Epithelial cell of esophagus (primary cell): Measurements from ENCODE around the gene GSE1.

Source experiments
- DNase-seq: peaks from one replicate; pipeline ENCODE4 v3.0.0; 2010; ENCODE audit warnings: low read depth
- H3K4me3 ChIP-seq: 2 replicates; pipeline ENCODE4 v1.5.1; 2011; ENCODE audit warnings: mild to moderate bottlenecking, low read length, control low read depth
- TF ChIP-seq, protein P1 (sequence below): IDR thresholded peaks from 2 replicates; pipeline ENCODE4 v1.5.1; 2011; ENCODE audit warnings: low read depth, mild to moderate bottlenecking, low read length, control low read depth, inconsistent platforms; ENCODE audit not compliant: insufficient read depth; ENCODE audit errors: missing control alignments

The GSE1 gene

GRCh38 chr16:85667841-85668413 lies 54.8 kb downstream of the GSE1 start:
- no peak for DNase-seq
- H3K4me3 ChIP-seq = no peak overlapping the region
- TF ChIP-seq, protein P1, sequence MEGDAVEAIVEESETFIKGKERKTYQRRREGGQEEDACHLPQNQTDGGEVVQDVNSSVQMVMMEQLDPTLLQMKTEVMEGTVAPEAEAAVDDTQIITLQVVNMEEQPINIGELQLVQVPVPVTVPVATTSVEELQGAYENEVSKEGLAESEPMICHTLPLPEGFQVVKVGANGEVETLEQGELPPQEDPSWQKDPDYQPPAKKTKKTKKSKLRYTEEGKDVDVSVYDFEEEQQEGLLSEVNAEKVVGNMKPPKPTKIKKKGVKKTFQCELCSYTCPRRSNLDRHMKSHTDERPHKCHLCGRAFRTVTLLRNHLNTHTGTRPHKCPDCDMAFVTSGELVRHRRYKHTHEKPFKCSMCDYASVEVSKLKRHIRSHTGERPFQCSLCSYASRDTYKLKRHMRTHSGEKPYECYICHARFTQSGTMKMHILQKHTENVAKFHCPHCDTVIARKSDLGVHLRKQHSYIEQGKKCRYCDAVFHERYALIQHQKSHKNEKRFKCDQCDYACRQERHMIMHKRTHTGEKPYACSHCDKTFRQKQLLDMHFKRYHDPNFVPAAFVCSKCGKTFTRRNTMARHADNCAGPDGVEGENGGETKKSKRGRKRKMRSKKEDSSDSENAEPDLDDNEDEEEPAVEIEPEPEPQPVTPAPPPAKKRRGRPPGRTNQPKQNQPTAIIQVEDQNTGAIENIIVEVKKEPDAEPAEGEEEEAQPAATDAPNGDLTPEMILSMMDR = no peak

GRCh38 chr16:85668676-85669424 lies 55.7 kb downstream of the GSE1 start:
- TF ChIP-seq, protein P1 = no peak
- DNase-seq = no peak

GRCh38 chr16:85670840-85671239 lies 57.7 kb downstream of the GSE1 start:
- TF ChIP-seq, protein P1 = no peak
- no peak overlapping the region for H3K4me3 ChIP-seq
- no peak for DNase-seq

More at GRCh38 chr16:85668676-85669424, 55.7 kb downstream of the GSE1 start:
- H3K4me3 ChIP-seq = no peak overlapping the region

DNA sequence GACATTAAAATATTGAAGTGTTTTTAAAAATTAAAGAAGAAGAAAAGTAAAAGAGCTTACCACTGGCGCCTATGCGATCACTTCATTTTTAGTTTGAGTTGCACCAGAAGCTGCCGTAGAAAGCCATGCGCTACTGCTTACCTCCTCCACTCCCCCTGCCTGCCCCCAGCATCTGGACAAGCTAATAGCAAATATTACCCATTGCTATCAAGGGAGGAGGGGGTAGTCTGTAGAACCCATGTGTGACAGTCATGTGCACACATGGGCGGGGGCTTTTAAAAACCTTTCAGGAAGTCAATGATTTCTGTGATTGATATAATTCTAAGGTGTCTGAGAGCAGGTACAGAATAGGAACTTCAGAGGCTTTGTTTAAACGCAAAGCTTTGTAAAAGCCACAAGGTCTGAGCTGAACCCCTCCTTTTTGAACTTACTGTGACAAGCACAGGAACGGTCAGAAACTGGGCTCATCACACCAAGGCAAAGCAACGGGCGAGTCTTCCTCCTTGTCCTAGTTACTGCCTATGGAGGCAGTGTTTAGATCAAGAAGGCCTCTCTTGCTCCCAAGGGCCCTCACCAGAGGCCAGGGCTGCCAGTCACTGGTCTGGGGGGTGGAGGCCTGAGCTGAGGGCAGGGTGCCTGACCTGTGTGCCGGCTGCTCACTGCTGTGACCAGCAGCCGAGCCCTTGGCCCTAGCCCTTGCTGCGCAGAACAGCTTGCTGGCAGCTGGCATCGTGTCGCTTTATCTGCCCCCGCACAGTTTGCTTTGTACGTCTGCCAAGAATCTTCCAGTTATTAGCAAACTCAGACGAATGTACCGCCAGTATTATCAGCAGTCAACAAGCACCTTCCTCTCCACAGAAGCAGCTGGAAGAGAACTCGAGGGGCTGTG lies 60.7 kb downstream of the GSE1 start:
- DNase-seq = no peak
- TF ChIP-seq, protein P1 = no peak
- no peak overlapping the region for H3K4me3 ChIP-seq

DNA sequence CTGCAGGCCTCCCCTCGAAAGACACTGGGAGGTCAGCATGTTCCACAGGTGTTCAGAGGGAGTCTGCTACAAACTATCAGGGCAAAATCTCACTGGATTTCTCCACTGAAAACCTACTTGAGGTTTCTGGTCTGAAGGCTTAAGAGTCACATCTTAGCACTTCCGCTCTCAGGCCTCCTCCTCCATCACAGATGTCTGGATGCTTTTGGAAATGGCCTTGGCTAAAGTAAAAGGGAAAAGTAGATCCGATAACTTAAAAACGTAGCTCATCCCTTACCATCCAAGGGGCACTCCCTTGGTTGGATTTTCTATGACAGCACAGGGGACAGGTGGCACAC lies 61.3 kb downstream of the GSE1 start:
- H3K4me3 ChIP-seq = no peak overlapping the region
- TF ChIP-seq, protein P1 = no peak
- DNase-seq = no peak

DNA sequence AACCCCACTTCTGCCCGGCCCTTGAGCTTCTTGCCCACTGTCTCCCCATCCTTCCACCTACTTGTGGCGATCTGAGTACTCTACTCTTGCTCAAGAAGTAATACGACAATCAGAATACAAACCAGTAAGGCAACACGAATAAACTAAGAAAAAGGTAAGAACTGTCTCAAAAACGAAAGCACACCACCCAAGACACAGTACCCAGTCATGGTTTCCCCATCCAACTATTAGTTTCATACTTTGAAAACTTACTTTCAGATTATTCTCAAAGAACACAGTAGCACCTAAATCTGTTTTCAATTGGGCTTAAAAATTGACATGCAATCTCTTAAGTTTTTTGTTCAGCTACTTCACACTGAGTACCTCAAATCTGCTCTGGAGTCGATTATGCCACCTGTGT lies 61.7 kb downstream of the GSE1 start:
- no peak for DNase-seq
- TF ChIP-seq, protein P1 = no peak
- no peak overlapping the region for H3K4me3 ChIP-seq
